OCI-LY3 (cell line): ENCODE results near the gene TNKS2.

ENCODE experiments used
- H2AFZ ChIP-seq: fragments of 200-600, 300-600 bp; shearing (Covaris generic); 2 replicates; pipeline ENCODE4 v1.6.0; 2014; ENCODE audit warnings: antibody characterized with exemption, low read depth, low read length
- H3K27ac ChIP-seq: fragments of 200-600, 300-600 bp; sonication (generic); 2 replicates; pipeline ENCODE4 v1.5.1; 2014; ENCODE audit warnings: mild to moderate bottlenecking, low read length, moderate library complexity, mixed read lengths
- H3K27me3 ChIP-seq: fragments of 200-600, 300-600 bp; sonication (generic); 2 replicates; pipeline ENCODE4 v1.6.1; 2014; ENCODE audit warnings: low read depth, low read length, mixed read lengths
- H3K36me3 ChIP-seq: fragments of 200-600, 300-600 bp; sonication (generic); replicated peaks from 2 replicates; pipeline ENCODE3; 2014; ENCODE audit warnings: low read depth, low read length, mixed read lengths
- H3K4me1 ChIP-seq: fragments of 300-600, 200-600 bp; sonication (generic); 2 replicates; pipeline ENCODE4 v1.6.1; 2014; ENCODE audit warnings: low read length, mixed read lengths
- H3K4me2 ChIP-seq: fragments of 200-600, 300-600 bp; sonication (generic); 2 replicates; pipeline ENCODE4 v1.6.1; 2014; ENCODE audit warnings: low read length, mixed read lengths
- H3K4me3 ChIP-seq: fragments of 300-600, 200-600 bp; sonication (generic); 2 replicates; pipeline ENCODE4 v1.5.1; 2014; ENCODE audit warnings: antibody characterized with exemption, mild to moderate bottlenecking, low read length, moderate library complexity
- H3K79me2 ChIP-seq: fragments of 300-600, 200-600 bp; shearing (Covaris generic); 2 replicates; pipeline ENCODE4 v1.6.1; 2014; ENCODE audit warnings: mild to moderate bottlenecking, low read length, mixed read lengths
- H3K9ac ChIP-seq: fragments of 300-600, 200-600 bp; shearing (Covaris generic); 2 replicates; pipeline ENCODE4 v1.6.0; 2014; ENCODE audit warnings: mild to moderate bottlenecking, low read length, moderate library complexity
- H3K9me3 ChIP-seq: fragments of 200-600, 300-600 bp; shearing (Covaris generic); 2 replicates; pipeline ENCODE4 v1.6.1; 2014; ENCODE audit warnings: low read length, mixed read lengths; ENCODE audit not compliant: insufficient read depth
- H4K20me1 ChIP-seq: fragments of 200-600, 300-600 bp; sonication (generic); 2 replicates; pipeline ENCODE4 v1.6.1; 2016; ENCODE audit warnings: low read length, mixed read lengths; ENCODE audit not compliant: insufficient read depth
- CTCF ChIP-seq: fragments of 200-600, 300-600 bp; sonication (generic); IDR thresholded peaks from 2 replicates; pipeline ENCODE4 v1.5.1; 2014; ENCODE audit warnings: antibody characterized with exemption, low read length, low read depth
- EZH2phosphoT487 ChIP-seq: fragments of 200-600 bp; shearing (Covaris generic); IDR thresholded peaks from 2 replicates; pipeline ENCODE4 v1.6.1; 2018; ENCODE audit warnings: antibody characterized with exemption, mixed run types, low read depth

Gene TNKS2

GRCh38 chr10:91779011-91779605, 19.1 kb upstream of the TNKS2 start:
- TF ChIP-seq EZH2phosphoT487 (no peak), CTCF (no peak)
- Histone ChIP-seq H3K4me1 (no peaks in the 10 kb centered on the region), H2AFZ (no peak overlapping the region)

GRCh38 chr10:91782539-91782938, 15.7 kb upstream of the TNKS2 start:
- no peak overlapping the region for H3K4me3 ChIP-seq
- H3K9me3 ChIP-seq, result no peaks in the 10 kb centered on the region
- no peaks in the 10 kb centered on the region for H3K79me2 ChIP-seq
- no peaks in the 10 kb centered on the region for H4K20me1 ChIP-seq
- H3K9ac ChIP-seq, result no peak overlapping the region
- no peak overlapping the region for H3K27ac ChIP-seq
- H3K4me1 ChIP-seq, result no peaks in the 10 kb centered on the region
- H3K36me3 ChIP-seq, result no peaks in the 10 kb centered on the region
- TF ChIP-seq CTCF, result no peak
- no peak for TF ChIP-seq EZH2phosphoT487
- H3K27me3 ChIP-seq, result no peaks in the 10 kb centered on the region
- no peak overlapping the region for H2AFZ ChIP-seq
- H3K4me2 ChIP-seq, result no peak overlapping the region

More at GRCh38 chr10:91779011-91779605, 19.1 kb upstream of the TNKS2 start:
- no peaks in the 10 kb centered on the region for H3K27me3 ChIP-seq
- H3K79me2 ChIP-seq, result no peaks in the 10 kb centered on the region
- no peaks in the 10 kb centered on the region for H3K36me3 ChIP-seq
- H3K9me3 ChIP-seq, result no peaks in the 10 kb centered on the region
- no peak overlapping the region for H3K4me2 ChIP-seq
- no peaks in the 10 kb centered on the region for H4K20me1 ChIP-seq
- no peak overlapping the region for H3K27ac ChIP-seq
- no peak overlapping the region for H3K9ac ChIP-seq
- no peak overlapping the region for H3K4me3 ChIP-seq

DNA sequence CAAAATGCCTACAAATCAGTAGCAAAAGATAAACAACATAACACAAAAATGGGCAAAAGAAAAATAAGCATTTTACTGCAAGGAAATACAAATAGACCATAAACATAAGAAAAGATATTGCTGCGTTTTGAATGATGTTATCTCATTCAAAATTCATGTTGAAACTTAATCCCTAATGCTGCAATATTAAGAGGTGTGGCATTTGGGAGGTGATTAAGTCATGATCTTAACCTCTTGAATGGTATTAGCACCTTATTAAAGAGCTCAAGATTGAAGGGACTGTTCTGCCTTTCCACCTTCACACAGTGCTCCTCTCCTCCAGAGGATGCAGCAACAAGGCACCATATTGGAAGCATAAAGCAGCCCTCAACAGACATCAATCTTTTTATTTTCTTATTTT, 12.4 kb upstream of the TNKS2 start:
- Histone ChIP-seq H2AFZ (no peak overlapping the region), H3K4me3 (no peak overlapping the region), H3K79me2 (no peaks in the 10 kb centered on the region), H3K9me3 (no peaks in the 10 kb centered on the region), H3K4me2 (no peak overlapping the region), H3K4me1 (no peaks in the 10 kb centered on the region), H4K20me1 (no peaks in the 10 kb centered on the region), H3K27me3 (no peaks in the 10 kb centered on the region), H3K36me3 (no peaks in the 10 kb centered on the region), H3K27ac (no peak overlapping the region), H3K9ac (no peak overlapping the region)
- TF ChIP-seq EZH2phosphoT487, result no peak
- TF ChIP-seq CTCF, result no peak

DNA sequence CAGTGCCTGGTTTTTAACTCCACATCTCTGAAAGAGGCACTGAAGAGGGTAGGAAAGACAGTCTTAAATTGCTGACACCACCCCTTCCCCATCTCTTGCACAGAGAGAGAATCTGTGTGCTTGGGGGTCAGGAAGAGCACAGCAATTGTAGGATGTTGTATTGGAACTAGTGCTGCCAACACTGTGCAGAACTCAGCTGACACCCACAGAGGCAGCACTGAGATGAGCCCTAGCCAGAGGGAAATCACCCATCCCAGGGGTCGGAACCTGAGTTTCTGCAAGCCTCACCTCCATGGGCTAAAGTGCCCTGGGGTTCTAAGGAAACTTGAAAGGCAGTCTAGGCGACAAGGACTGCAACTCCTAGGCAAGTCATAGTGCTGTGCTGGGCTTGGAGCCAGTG, 11.0 kb upstream of the TNKS2 start:
- no peak overlapping the region for H3K27ac ChIP-seq
- no peaks in the 10 kb centered on the region for H3K27me3 ChIP-seq
- no peaks in the 10 kb centered on the region for H3K36me3 ChIP-seq
- no peak overlapping the region for H3K4me2 ChIP-seq
- H2AFZ ChIP-seq, result no peak overlapping the region
- no peak overlapping the region for H3K4me3 ChIP-seq
- H3K9ac ChIP-seq, result no peak overlapping the region
- no peaks in the 10 kb centered on the region for H3K79me2 ChIP-seq
- TF ChIP-seq EZH2phosphoT487 (no peak), CTCF (no peak)
- H3K9me3 ChIP-seq, result no peaks in the 10 kb centered on the region
- H4K20me1 ChIP-seq, result no peaks in the 10 kb centered on the region
- no peaks in the 10 kb centered on the region for H3K4me1 ChIP-seq
